Breast epithelium (tissue), 3 donors: ENCODE measurements around the gene L3MBTL2.

ENCODE experiments used
- CTCF ChIP-seq, 3 donors: fragments of 450-650 bp; IDR thresholded peaks; one replicate each; pipeline ENCODE4 v1.5.1; 2016 to 2017; ENCODE audit warnings: antibody characterized with exemption in 3 of 3, mild to moderate bottlenecking in 3 of 3, moderate library complexity in 3 of 3
- POLR2A ChIP-seq: fragments of 450-650 bp; IDR thresholded peaks from one replicate; pipeline ENCODE4 v1.6.1; 2016; ENCODE audit warnings: antibody characterized with exemption, mild to moderate bottlenecking, moderate library complexity

- no peak for TF ChIP-seq POLR2A
- TF ChIP-seq CTCF (IDR thresholded peaks at IDR 0.05), result no peak
Observed at GRCh38 chr22:41247703-41248102, 42.6 kb downstream of the L3MBTL2 start.
